Right renal cortex interstitium (tissue), 3 donors: ENCODE results near the gene EFEMP1. TPM values are rescaled to one million over a fixed set of nuclear protein-coding genes. Genes with fewer than 3 reads are reported as not detected.

ENCODE experiments used
- DNase-seq, 3 donors: peaks; one replicate each; pipeline ENCODE4 v3.0.0-alpha.2; 2013; ENCODE audit warnings: low read depth in 3 of 3, low spot score in 2 of 3
- polyA plus RNA-seq, 3 donors: library from polyadenylated mRNA; unstranded; fragments of 120-200 nt; gene quantifications; one replicate each; pipeline ENCODE4 v1.2.1, GENCODE V29; 2013; ENCODE audit not compliant: insufficient read length in 3 of 3

Gene EFEMP1, protein sequence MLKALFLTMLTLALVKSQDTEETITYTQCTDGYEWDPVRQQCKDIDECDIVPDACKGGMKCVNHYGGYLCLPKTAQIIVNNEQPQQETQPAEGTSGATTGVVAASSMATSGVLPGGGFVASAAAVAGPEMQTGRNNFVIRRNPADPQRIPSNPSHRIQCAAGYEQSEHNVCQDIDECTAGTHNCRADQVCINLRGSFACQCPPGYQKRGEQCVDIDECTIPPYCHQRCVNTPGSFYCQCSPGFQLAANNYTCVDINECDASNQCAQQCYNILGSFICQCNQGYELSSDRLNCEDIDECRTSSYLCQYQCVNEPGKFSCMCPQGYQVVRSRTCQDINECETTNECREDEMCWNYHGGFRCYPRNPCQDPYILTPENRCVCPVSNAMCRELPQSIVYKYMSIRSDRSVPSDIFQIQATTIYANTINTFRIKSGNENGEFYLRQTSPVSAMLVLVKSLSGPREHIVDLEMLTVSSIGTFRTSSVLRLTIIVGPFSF
- polyA plus RNA-seq, result 100 to 1,000 TPM in 2 of 3 donors, 10 to 100 TPM in 1; 91.9 to 111 (median 107) TPM

DNA sequence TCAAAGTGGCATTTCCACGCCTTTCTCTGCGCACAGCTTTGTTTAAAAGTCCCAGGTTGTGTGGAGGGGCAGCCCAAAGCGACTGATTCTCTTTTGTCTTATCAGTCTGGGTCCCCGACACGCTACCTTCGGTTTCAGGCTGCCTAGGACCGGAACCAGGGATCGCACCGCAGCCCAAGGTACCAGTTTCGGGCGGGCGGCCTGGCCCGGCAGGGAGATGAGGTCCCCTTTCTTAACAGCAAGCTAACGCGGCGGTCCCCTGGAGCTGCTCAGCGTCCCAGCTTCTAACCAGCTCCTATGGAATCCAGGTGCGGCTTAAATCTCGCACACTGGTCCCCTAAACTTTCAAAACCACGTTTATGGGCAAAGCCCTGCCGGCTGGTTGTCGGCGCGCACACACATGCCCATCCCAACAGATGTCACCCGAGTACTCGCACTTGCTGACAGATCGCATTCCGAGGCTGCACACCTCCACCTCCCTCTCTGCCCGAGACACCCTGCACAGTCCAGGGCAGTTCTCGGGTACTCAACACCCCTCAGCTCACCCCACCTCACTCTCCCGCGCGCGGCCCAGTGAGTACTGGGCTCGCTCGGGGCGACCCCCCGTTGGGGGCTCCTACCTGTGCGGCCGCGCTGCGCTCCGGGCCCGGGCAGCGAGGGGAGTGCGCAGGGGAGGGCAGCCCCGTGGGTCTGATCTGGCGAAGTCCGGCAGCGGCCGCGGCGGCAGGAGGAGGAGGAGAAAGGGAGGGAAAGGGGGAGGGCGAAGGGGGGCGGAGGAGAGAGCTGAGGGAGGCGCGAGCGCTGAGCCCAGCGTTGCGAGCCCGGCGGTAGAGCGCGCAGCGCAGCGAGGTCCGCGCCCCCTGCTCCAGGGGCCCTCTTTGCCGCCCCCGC is at the start of gene EFEMP1:
Gene EFEMP1, minus strand, starts transcription at position 692 of the 891 bp plus-strand sequence. CDS start 1,342 bp downstream, outside the sequence.
- peak in 1 of 3 donors; percentile 60 for DNase-seq

DNA sequence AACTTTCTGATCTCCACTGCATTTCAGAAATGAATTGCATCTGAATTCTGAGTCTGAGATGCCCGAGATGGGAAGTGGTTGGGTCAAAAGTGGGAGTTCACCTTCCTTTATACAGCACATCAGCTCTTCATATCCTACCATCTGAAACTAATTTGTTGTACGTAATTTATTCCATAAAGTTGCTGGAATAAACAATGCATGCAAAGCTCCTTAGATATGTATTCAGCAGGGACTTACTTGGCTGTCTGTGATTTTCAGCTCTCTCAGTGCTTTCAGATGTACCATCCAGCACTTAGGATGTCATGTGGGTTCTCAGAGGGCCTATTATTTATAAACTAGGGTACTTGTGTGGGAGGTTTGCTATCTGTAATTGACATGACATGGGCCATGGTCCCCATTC is 46.9 kb upstream of the EFEMP1 start:
- DNase-seq, result no peak

DNA sequence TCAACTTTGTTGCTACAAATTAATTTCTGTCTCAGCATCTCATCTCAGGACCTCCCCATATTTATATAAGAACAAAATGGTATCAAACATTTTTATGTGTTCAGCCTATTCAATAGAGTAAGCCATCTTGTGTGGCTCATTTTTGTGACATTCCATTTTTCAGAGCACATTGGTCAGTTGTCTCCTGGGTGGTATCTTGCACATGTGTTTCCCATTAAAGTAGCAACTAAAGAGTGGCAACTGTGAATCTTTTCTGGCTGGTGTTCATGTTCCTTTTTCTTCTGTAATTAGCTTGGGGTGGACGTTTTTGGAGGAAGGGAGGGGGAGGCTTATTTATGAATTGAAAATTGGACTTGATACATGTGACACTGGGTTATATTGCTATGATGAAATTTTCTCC is 45.4 kb upstream of the EFEMP1 start:
- DNase-seq, result no peak

DNA sequence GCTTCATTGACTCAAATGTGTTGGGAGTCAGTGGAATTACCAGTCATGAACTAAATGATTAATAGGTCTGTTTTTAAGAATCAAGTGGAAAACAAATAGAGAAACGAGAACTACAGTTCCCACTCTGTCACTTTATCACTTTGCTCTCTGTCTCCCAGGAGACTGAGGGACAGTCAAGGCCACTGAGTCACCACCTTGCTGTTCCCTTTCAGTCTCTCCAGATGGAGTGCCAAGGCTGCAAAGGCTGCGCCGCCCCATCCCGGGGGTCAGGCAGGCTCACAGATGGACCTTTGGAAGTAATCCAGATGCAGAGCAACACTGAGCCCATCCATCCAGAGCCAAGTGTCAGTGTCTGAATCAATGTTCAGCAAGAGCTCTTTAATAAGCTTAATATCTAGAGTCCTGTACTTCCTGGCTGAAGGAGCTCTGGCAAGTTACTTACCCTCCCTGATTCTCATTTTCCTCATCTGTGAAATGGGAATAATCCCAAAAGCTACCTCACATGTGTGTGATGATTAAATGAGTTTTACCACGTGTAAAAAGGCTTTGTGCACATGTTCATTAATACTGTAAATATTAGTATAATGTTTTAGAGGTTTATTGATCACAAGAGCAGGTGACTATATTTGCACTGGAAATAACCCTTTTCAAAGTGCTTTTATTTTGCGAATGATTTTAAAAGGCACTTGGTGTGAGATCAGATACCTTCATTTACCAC is 43.0 kb upstream of the EFEMP1 start:
- no peak for DNase-seq

DNA sequence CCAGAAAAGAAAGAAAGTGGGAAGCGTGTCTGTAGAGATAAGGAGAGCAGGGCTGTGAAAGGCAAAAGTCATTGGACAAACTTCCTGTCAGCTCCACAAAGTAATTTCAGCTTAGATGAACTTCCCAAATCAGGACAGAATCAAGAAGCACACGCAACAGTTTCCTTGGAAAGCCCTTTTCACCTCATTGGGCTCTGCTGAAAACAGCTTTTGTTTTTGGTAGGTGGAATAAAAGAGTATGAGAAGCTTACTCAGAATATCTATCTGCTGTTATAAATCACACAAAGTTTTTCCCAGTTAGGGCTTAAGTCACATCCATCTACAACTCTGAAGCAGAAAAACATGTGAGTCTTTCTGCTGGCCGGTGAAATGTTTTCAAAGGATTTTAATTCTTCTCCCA is 42.4 kb upstream of the EFEMP1 start:
- DNase-seq, result no peak

DNA sequence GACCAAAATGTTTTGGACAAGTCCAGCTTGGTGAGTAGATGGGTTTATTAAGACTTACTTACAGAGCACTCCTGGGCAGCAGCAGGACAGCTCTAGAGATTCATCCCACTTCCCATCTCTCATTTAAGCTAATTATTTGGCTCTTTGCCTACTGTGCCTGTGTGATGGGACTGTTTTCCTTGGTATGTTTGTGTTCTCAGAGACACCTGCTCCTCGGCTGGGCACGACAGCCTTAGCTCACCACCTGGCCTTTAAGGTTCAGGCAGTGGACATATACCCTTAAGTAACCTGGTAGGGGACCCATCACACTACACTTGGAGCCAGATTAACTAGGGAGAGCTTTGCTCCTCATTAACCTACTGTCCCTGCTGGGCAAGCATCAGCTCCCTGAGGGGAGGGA is 41.7 kb upstream of the EFEMP1 start:
- DNase-seq, result no peak

DNA sequence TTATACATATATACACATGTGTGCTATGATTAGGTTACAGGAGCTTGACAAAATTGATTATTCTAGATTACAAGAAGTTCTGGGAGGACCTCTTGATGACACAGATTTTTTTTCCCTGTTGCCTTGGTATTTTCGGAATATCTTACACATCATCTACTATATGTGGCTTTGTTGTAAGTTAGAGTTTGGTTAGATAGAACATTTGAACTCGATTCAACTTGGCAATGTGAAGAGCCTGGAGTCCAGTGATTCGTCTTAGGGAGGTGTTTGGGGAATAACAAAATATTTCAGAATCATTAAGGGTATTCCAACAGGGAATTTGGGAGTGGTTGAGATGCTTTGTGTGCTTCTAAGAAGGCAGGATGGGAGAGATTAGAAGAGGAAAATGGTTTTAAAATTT is 39.3 kb upstream of the EFEMP1 start:
- no peak for DNase-seq

DNA sequence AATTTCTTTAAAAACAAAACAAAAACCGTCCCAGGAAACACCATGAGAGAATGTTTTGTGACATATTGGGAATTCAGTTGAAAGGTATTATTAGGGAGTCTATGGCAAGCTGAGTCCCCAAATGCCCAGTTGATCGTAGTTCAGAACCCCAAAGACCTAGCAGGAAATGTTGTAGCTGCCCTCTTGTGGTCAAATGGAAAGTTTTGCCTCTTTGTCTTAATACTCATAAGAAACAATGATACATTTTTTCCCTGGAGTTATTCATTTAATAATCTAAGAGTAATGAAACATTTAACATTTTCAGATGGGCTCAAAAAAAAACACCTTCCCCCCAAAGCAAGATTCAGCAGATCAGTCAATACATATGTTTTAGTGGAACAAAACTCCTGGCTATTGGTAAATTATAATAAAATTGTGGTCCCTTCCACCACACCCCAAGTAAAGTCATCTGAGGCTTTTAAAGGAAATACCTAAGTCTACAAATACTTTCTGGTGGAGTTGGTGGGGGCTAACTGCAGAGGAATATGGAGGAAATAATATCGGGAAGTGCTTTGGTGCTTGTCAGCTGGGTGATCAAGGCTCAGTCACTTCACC is 37.8 kb upstream of the EFEMP1 start:
- no peak for DNase-seq

DNA sequence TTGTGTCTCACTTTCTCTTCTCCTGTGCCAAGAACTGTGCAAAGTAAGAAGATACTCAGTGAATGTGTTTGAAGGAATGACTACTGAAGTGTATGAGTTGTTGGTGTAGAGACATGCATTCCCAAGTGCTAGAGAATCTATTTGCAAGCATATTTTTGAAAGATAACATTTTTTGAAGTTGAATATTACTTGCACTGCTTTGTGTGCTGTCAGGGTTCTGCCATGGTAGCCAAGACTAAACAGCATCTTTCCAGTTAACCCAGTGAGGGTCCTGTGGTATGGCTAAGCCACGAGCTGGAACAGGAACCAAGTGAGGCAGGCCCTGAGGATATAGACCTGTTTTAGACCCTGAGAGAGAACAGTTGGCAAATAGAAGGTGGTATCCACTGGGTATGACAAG is 35.2 kb upstream of the EFEMP1 start:
- no peak for DNase-seq

DNA sequence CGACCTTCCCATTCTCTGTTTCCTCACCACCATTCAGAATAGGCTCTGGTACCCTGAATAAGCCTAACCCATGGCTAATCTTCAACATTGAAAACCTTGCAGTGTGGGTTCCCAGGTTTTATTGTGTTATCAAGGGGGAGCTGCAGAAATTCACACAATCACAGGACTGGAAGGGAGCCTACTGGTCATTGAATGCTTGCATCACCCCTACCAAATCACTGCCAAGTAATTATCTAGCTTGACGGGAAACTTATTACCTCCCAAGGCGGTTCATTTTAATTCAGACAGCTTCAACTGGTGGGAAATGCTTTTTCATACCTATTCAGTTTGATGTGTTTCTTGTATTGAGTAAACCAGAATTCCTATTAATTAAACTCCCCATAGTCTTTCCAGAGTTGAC is 33.6 kb upstream of the EFEMP1 start:
- DNase-seq, result no peak

DNA sequence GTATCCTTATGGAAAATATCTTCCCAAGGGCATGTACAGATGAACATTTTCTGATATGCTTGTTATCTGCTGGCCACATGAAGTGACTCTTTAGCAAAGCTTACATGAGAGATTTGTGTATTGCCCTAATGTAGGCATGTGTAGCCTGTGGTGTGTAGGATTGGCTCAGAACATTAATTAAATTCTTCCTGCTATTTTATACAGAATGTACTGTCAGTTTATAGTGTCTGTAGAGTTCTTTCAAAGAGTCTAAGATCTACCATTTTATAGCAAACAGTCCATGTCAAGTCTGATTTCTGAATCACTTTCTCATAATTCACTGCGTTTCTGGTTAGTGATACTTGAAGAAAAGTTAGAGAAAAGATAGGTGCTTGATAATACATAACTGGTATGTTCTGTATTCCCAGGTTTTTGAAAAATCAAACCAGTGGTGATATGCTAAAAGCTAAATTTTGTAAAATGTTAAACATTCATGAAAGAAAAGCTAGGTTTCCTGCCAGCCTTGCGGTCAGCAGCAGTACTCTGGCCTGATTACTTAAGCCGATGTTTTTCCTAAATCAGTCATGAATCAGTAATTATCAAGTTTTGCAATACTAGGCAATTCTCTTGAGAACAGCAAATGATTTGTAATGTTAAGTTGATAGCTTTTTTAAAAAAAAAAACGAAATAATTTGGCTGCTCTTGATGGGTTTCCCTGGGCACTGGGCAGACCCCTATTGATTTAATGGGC is 30.9 kb upstream of the EFEMP1 start:
- DNase-seq, result no peak

DNA sequence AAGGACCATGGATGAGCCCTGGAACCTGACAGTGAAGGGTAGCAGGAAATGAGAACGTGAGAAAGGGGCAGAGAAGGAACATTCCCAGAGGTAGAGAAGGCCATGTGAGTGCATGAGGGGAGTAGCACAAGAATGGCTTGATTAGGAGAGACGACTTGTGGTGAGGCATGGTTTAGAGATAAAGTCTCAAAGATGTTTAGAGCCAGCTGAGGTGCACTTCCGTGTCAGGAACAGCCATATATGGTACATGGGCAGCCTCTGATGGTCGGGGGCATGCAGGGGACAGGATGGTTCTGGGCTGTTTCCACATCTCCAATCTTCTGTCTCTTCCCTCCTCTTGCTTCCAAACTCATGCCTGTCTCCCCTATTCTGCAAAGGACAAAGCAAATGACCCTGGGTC is 28.8 kb upstream of the EFEMP1 start:
- DNase-seq, result no peak

DNA sequence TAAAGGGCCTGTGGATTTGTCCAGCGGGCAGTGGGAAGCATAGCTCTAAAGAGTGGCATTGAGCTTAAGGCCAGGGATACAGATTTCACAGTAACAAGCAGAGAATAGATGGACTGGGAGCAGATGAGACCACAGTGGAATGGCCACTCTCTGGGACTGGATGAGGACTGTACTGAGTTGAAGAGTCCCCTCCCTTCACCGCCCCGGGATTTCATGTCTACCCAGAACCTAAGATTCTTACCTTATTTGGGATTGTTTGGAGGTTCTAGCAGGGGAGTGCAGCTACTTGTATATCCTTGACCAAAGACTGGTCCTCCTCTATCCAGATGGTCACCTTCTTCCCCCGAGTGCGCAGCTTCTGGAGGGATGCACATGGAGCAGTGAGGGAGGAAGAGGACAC is 28.0 kb upstream of the EFEMP1 start:
- no peak for DNase-seq

DNA sequence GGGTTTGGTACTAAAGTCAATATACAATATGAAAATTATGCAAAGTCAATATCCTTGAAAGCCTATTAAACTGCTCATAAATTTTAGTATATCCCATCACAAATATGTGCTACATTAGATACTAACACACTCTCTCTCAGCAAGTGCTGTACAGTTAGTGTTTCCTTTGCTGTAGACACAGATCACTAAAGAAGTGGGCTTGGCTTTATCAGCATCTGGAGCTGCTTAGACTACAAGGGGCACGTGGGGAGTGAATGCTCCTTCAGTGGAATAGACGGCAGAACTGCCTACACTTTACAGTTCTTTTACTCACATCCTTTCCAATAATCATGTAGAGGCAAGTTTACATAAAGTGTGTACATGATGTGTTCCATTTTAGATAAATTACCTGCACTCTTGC is 26.0 kb upstream of the EFEMP1 start:
- DNase-seq, result no peak

DNA sequence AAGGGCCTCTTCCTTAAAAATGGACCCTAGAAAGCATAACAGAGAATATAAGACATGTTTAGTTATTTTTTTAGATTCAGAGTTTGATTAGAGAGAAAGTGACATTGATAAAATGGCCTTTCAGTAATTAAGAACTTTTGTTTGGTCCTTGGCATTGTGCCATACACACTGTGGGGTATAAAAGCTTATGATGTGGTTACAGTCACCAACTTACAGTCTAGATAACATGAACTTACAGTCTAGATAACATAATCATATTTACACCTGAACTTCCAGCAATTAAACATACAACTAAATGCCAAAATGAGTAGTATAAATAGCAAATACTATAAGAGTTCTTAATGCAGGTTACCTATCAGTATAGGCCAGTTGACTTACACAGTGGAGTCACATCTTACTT is 25.6 kb upstream of the EFEMP1 start:
- DNase-seq, result no peak

DNA sequence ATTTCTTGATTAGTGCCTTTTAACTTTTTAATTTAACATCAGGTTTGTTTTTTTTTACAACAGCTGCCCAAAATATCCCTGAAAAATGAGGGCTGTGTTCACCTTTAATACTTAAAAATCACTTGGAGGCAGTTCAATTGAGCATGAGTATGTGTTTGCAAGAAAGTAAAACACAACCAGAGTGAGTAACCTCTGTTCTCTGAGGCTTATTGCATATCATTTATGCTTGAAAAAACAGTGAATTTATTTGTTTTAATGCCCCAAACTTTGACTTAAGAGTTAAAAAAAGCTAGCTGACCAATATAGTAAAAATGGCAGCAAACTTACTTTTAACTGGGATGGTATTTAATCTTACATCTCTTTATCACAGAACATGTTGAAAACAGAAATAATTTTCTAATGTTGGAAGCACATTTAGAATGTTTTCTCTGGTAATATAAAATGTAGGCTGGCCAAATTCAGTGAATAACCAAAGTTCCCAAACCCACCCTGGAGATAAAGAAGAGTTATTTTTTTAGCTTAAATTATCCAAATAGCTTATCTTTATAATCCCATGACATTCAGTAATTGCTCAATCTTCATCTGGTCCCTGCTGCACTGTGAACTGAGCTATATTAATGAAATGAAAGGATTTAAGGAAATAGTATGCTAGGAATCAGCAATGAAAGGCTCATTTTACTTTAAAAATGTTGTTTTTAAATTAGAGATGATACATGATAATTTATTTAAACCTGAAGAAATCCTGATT is 24.8 kb upstream of the EFEMP1 start:
- DNase-seq, result no peak

DNA sequence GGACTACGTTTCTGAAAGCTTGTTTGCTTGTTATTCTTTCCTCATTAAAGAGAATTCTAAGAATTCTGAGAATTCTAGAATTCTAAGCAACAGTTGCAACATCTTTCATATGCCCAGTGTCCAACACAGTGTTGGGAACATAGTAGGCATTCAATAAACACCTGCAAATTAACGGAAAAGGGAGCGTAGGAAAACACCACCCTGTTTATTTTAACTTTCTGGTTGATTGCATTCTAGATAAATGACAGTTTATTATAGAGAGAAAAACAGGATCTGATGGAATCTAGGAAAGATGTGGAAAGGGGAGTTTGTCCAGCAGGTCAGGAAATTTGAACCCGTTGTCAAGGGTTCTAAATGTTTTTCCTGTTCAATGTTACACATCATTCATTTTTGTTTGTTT is 24.2 kb upstream of the EFEMP1 start:
- no peak for DNase-seq

DNA sequence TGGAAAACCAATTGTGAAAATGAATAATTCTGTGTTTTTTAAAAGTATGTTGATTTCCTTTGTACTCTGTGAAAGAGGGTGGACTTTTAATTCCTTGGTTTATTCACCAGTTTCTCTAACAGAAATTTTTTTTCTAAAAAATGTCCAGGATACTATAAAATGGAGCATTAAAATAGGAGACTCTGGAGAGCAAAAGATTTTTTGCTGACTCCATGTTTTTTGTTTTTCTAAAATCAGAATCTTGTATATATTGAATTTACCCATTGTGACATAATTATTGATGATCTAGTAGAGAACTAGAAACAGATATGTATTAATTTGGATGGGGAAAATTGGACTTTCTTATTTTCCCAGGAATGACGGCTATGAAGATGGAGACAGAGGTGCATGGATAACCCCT is 23.2 kb upstream of the EFEMP1 start:
- DNase-seq, result no peak

DNA sequence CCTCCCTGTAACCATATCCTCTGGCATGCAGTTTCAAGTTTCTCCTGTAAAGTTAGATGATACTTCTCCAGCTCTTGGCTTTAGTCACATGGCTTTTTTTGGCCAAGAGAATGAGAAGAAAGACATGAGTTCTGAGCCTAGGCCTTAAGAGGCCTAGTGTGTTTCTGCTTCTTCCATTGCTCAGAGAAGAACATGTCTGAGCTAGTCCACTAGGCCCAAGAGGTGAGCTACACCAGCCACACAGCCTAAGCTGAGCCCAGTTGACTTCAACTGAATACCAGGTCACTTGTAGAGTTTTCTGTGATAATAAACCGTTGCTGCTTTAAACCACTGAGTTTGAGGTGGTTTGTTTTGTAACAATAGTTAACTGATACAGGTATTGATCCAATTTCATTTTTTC is 19.9 kb upstream of the EFEMP1 start:
- no peak for DNase-seq
